HG02840 (cell line): Measurements from ENCODE around the gene ROR2.

Source experiments
- ATAC-seq: cut with Tn5 transposase; IDR thresholded peaks from one replicate; pipeline ENCODE4 v1.9.1; 2021; ENCODE audit warnings: mild to moderate bottlenecking, moderate library complexity, moderate number of reproducible peaks; ENCODE audit not compliant: unreplicated experiment, low FRiP score

ROR2 gene

GRCh38 chr9:91844701-91845291 lies 105.2 kb downstream of the ROR2 start:
- ATAC-seq, result no peak

- no peak for ATAC-seq
Observed at GRCh38 chr9:91844190-91844589, 105.8 kb downstream of the ROR2 start.

GRCh38 chr9:91843623-91844148 lies 106.3 kb downstream of the ROR2 start:
- no peak for ATAC-seq

- ATAC-seq, result no peak
Observed at GRCh38 chr9:91843093-91843492, 106.9 kb downstream of the ROR2 start.

GRCh38 chr9:91842358-91843049 lies 107.5 kb downstream of the ROR2 start:
- ATAC-seq, result no peak

- ATAC-seq, result no peak
Observed at GRCh38 chr9:91841591-91841990, 108.4 kb downstream of the ROR2 start.

GRCh38 chr9:91840882-91841281 lies 109.1 kb downstream of the ROR2 start:
- no peak for ATAC-seq

- no peak for ATAC-seq
Observed at GRCh38 chr9:91840469-91840868, 109.6 kb downstream of the ROR2 start.

- ATAC-seq, result no peak
Observed at GRCh38 chr9:91839926-91840465, 110.0 kb downstream of the ROR2 start.

GRCh38 chr9:91837981-91838731 lies 111.9 kb downstream of the ROR2 start:
- ATAC-seq, result no peak

- ATAC-seq, result no peak
Observed at GRCh38 chr9:91836515-91836914, 113.5 kb downstream of the ROR2 start.

GRCh38 chr9:91835632-91836031 lies 114.4 kb downstream of the ROR2 start:
- ATAC-seq, result no peak

GRCh38 chr9:91835216-91835615 lies 114.8 kb downstream of the ROR2 start:
- ATAC-seq, result no peak

GRCh38 chr9:91834740-91835139 lies 115.3 kb downstream of the ROR2 start:
- no peak for ATAC-seq

GRCh38 chr9:91833878-91834255 lies 116.2 kb downstream of the ROR2 start:
- ATAC-seq, result no peak

GRCh38 chr9:91833096-91833877 lies 116.7 kb downstream of the ROR2 start:
- no peak for ATAC-seq

- no peak for ATAC-seq
Observed at GRCh38 chr9:91832322-91832721, 117.7 kb downstream of the ROR2 start.

GRCh38 chr9:91825866-91826265 lies 124.2 kb downstream of the ROR2 start:
- ATAC-seq, result no peak

- no peak for ATAC-seq
Observed at GRCh38 chr9:91825422-91825821, 124.6 kb downstream of the ROR2 start.

- no peak for ATAC-seq
Observed at GRCh38 chr9:91824601-91825305, 125.3 kb downstream of the ROR2 start.
